ENCODE results near the gene HOXC6.

Gene HOXC6

GRCh38 chr12:53990311-53991076, 37.7 kb upstream of the HOXC6 start:
- DNase-seq, result no peak

- DNase-seq, result no peak
Observed at GRCh38 chr12:53991077-53991460, 37.2 kb upstream of the HOXC6 start.

DNA sequence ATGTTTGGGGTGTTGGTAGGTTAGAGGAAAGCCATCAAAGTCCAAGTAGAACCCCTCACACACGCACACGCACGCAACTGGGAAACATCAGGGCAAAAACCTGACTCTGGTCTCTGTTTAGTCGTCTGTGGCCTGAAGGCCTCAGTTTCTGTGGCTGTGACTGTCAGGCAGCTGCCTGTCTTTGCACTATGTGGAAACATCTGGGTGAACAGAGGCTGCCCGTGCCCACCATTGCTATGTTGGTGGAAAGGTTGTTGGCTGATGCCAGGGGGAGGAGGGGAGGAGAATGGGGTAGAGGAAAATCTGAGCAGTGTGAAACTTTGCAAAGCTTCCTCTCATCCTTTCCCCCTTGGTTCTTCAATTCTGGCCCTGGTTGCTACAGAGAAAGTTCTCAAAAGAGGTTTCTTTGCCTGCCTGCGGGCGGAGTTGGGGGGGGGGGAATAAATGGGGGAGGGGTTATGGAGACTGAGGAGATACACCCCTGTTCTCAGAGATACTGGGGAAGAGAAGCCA, 35.8 kb upstream of the HOXC6 start:
- no peak for DNase-seq

DNA sequence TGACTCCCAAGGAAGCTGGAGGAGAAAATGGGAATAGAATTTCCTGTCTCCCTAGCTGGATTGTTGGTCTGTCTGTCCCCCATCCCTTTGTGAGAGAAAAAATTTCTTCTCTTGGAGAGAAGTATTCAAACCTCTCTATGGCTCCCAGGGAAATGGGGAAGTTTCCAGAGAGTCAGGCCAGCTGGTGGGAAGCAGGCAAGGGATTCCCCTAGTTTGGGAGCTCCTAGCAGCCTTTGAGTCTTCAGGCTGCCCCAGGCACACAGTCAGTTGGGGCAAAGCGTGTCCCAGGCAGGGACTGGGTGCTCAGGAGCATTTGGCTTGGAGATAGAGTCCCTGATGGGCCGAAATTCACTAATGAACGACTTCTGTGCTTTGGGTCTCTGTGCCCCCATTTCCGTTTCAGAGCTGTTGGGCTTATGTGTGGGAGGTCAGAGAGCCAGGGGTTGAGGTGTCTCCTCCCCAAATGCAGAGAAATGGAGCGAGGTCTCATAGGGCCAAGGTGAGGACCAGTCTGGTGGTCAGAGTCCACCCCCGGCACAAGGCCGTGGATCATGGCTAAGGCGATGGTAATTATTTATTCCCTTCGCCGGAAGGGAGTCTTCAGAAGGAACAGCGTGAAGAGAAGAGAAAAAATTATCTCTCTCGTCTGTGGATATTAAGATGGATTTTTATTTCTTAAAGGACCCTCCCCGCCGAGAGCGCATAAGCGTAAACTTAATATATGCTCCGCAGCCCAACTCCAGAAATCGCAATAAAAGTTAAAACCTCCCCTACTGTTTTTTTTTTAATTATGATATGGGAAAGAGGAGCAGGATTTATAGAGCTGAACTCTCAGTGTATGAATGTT, 34.9 kb upstream of the HOXC6 start:
- DNase-seq, result no peak

DNA sequence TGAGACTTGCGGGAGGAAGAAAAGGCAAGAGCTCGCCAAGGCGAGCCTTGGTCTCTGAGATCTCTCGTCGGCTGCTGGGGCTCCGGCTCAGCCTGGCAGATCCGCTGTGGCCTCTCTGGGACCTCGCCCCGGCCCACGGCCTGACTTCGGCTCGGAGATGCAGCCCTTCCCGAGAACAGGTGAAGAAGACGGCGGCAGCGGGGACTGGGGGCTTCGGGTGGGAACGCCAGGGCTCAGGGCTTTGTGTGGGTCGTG, 34.3 kb upstream of the HOXC6 start:
- DNase-seq, result no peak

GRCh38 chr12:53994264-53995001, 33.8 kb upstream of the HOXC6 start:
- DNase-seq, result no peak

- no peak for DNase-seq
Observed at GRCh38 chr12:53995002-53995377, 33.2 kb upstream of the HOXC6 start.

- DNase-seq, result no peak
Observed at GRCh38 chr12:53995378-53996239, 32.6 kb upstream of the HOXC6 start.

DNA sequence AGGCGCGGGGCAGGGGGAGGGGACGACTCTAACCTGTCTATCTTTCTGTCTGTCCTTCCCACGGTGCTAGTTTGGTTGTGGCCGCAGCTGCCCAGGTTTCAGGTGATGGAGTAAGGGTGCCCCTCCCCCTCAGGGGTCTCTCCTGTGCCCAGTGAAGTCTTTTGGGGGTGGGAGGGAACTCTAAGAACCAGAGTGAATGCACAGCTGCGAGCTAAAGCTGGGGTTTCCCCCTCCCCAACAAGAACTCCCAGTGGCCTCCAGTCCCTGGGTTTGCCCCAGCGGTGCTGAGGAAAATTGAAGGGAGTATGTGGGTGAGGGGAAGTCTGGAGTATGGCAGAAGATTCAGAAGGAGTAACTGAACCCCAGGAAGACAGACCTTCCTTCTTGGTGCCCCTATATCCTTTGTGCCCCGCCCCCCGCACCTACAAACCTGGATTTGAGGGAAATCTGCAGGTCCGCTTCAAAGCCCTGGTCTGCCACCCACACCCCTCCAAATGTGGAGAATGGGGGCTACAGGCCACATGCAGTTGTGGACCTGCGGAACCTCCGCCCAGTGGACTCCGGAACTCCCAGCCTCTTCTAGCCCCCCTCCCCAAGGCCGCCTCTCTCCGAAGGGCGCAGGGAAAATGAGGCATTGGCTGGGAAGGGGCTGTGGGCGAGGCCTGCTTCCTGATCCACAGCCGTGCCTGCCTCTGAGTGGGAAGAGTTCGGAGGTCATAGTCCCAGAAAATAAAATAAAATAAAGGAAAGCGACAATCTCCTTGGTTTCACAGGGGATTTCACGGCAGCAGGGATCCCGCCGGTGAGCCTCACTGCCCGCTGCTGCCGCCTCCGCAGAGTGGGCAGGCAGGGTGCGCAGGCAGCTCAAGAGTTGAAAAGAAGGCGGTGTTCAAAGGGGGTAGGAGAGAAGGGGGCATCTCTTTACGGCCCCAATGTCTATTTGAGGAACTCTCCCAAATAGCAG, 31.7 kb upstream of the HOXC6 start:
- DNase-seq, result no peak

DNA sequence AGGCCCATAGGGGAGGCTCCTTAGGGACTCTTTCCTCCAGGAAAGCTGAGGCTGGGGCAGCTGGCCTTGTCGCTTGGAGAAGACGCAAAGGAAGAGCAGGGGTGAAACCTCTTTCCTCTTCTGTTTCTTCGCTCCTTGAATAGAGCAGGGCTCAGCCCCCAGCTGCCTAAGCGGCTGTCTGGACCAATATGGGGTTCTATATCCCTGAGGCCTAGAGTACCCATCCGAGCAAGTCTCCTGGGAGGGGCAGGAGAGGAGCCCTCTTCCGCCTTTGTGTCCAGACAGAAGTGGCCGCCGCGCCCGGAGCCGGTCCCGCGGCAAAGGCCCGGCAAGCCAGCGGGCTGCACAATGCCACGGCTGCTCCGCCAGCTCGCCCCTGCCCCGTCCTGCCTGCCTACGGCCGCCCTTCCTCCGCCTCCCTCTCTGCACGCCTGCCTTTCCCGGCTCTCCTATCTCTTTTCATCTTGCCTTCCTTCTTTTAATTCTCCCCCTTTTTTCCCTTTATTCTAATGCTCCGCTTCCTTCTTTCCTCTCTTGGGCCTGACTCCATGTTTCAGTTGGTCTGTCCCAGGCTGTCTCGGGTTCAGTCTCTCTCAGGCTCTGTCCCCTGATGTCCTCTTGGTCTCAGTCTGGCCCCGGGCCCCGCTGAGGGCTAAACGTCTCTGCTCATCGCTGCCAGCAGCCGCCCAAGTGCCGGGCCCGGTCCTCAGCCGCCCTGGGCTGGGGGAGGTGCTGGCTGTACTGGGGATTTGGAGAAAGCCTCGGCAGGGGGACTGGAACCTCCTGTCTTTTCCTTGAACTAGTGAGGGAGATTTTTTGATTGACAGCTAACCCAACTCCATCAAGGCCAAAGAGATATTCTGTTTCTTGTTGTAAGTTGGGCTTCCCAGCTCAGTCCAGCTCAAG, 30.8 kb upstream of the HOXC6 start:
- no peak for DNase-seq

DNA sequence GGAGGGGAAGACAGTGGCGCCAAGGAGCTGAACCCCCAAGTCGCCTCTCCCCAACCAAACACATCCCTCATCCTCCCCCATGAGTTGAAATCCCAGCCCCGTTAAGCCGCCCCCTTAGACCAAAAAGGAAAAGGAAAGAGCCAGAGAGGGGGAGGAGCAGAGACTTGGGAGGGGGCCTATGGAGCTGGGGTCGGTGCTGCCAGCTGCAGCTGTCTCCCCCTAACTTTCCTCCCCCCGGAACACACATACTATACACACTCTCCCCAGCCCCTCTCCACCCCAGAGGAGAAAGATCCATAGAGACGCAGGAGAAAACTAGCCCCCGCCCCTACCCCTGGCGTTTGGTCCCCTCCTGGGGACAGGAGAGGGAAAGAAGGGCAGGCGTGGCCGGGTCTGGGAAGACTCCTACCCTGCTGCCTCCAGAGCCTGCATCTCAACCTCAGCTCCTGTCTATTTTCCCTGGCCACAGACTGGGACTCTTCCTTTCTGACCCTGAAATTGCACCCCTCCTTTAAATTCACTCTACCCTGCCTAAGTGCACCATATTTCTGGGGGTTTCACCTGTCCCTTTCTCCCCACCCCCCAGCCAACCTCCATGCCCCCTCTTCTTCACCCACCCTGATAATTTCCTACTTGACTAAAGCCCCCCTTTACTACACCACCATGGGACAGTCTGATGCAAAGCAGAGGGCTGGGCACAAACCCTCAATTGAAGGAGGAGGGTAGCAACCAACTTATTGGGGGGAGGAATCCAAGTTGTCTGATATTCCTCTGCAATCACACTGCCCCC, 29.9 kb upstream of the HOXC6 start:
- no peak for DNase-seq

GRCh38 chr12:53998900-53999236, 29.4 kb upstream of the HOXC6 start:
- DNase-seq, result no peak

- no peak for DNase-seq
Observed at GRCh38 chr12:53999559-54000115, 28.6 kb upstream of the HOXC6 start.

DNA sequence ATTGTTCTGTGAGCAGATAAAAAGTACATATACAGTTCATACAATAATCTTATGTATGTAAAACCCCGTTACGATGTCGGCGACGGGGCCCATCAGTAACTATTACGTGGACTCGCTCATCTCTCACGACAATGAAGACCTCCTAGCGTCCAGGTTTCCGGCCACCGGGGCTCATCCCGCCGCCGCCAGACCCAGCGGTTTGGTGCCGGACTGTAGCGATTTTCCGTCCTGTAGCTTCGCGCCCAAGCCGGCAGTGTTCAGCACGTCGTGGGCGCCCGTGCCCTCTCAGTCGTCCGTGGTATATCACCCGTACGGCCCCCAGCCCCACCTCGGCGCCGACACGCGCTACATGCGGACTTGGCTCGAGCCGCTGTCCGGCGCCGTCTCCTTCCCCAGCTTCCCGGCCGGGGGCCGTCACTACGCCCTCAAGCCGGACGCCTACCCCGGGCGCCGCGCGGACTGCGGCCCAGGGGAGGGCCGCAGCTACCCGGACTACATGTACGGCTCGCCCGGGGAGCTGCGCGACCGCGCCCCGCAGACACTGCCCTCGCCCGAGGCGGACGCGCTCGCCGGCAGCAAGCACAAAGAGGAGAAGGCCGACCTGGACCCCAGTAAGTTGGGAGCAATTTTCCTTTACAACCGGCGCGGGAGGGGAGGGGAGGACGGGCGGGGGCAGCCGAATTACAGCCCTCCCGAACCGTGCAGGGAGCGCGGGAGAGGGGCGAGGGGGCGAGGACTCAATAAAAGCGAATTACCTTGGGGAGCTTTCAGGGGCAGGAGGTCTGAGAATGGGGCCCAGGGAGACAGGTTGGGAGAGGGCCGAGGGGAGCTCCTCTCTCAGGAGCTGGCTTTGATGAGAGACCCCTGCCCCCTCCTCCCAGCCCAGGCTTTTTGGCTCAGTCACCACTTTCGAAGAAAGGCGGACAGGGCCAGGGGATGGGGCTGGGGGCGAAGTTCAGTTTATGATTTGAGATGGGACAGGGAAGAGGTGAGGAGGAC, 27.8 kb upstream of the HOXC6 start, which contains the start of gene HOXC9:
HOXC9 (plus strand) TSS at position 46 of the 999 bp plus-strand sequence; CDS start at position 74, 28 bp downstream.
- no peak for DNase-seq

DNA sequence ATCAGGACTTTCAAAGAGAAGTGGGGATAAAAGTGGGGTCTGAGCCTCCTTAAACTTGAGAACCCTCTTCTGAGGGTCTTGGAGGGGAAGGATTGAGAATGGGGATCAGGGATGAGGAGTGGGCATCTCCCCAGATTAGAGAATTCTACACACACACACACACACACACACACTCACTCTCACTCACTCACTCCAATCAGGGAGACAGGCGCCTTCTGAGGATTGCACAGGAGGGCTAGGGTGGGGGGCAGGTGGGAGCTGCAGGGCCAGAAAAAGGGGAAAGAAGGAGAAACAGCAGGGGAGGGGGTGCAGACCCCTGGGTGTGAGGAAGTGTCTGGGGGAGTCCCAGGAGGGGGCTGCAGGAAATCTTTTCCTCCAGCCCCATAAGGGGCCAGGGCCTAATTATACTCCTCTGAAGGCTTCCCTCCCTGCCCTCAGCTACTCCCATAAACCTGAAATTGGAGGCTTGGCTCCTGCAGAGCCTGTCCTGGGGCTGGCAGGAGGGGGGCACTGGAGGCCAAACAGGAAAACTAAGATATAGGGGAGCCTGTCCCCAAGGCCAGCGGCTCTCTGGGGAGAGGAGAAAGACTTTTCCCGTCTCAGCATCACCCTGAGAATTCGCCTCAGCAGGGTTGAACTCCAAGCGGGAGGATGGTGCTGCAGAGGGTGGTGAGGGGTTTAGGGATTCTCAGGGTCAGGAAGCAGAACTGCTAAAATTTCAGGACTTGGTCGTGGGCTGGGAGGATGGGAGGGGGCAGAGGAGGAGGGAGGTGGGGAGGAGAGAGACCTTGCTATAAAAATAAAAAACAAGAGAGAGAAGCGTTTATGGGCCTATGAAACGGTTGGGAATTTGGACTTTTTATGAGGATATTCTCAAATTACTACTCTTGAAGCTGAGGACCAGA, 26.7 kb upstream of the HOXC6 start:
- DNase-seq, result no peak

DNA sequence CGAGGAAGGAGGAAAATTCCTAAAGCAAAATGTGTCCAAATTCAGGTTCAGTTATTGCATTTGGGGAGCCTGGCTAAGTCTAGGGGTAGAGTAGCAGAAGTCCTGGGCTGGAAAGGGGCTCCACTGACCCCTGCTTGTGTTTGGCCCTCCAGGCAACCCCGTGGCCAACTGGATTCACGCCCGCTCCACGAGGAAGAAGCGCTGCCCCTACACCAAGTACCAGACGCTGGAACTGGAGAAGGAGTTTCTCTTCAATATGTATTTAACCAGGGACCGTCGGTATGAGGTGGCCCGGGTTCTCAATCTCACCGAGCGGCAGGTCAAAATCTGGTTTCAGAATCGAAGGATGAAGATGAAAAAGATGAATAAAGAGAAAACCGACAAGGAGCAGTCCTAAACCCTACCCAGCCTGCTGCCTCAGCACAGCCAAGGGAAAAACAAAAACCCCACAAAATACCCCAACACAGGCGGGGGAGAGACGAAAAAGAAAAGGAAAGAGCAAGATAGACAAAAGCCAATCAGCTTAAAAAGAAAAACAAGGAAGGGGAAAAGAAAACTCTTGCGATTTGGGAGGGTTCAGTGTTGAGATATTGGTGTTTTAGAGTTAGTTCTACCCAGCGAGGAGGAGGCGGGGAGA, 25.8 kb upstream of the HOXC6 start:
- no peak for DNase-seq

Measured in NCI-H1436 treated with DMSO at 0.1 percent for 48 hours (cell line).